Transverse colon (tissue), 4 donors: Measurements from ENCODE around the gene CYP2A6. TPM values are rescaled to one million over a fixed set of nuclear protein-coding genes. Genes with fewer than 3 reads are reported as not detected.
"Not testable (repeated sequence)": the region's sequence is repeated elsewhere in the genome, so short reads cannot be mapped to it uniquely, and the experiment has no call there.

Source experiments
- DNase-seq: peaks from one replicate; pipeline ENCODE4 v3.0.0-alpha.2; 2019
- H3K27ac ChIP-seq, 4 donors: fragments of 200-600 bp; sonication (generic); 2 replicates each; pipeline ENCODE4 v1.5.1; 2016 to 2018; ENCODE audit warnings: inconsistent platforms in 4 of 4
- H3K27me3 ChIP-seq: fragments of 200-600 bp; sonication (generic); 2 replicates; pipeline ENCODE4 v1.5.1; 2017; ENCODE audit warnings: inconsistent platforms
- H3K36me3 ChIP-seq, 4 donors: fragments of 200-600 bp; sonication (generic); 2 replicates each; pipeline ENCODE4 v1.5.1; 2017 to 2019; ENCODE audit warnings: inconsistent platforms in 4 of 4
- H3K4me1 ChIP-seq, 4 donors: fragments of 200-600 bp; sonication (generic); 2 replicates each; pipeline ENCODE4 v1.5.1; 2017 to 2020; ENCODE audit warnings: inconsistent platforms in 4 of 4
- H3K4me3 ChIP-seq, 4 donors: fragments of 200-600 bp; sonication (generic); 1 replicate in 1 of 4; 2 replicates in 3 of 4; pipeline versions ENCODE4 v1.5.1 to v1.6.1; 2017 to 2019; ENCODE audit warnings: inconsistent platforms in 4 of 4
- H3K9me3 ChIP-seq, 2 donors: fragments of 200-600 bp; sonication (generic); 2 replicates each; pipeline ENCODE4 v1.5.1; 2017 to 2019; ENCODE audit warnings: inconsistent platforms in 2 of 2
- CTCF ChIP-seq, 5 experiments: fragments of 200-600 bp in 3 of 5; fragments of 450-650 bp in 2 of 5; sonication (generic) in 3 of 5; IDR thresholded peaks; 1 replicate in 2 of 5; 2 replicates in 3 of 5; pipeline ENCODE4 v1.5.1; 2016 to 2017; ENCODE audit warnings: antibody characterized with exemption in 5 of 5, inconsistent platforms in 3 of 5, mild to moderate bottlenecking in 2 of 5, moderate library complexity in 1 of 5
- EP300 ChIP-seq: sonication (generic); formaldehyde crosslinking; IDR thresholded peaks from one replicate; pipeline ENCODE4 v1.6.1; 2017; ENCODE audit warnings: antibody characterized with exemption, low read depth
- POLR2A ChIP-seq: fragments of 450-650 bp; IDR thresholded peaks from one replicate; pipeline ENCODE4 v1.6.1; 2016; ENCODE audit warnings: antibody characterized with exemption, mild to moderate bottlenecking, moderate library complexity
- POLR2AphosphoS5 ChIP-seq, 3 donors: sonication (generic); formaldehyde crosslinking; IDR thresholded peaks; one replicate each; pipeline ENCODE4 v1.6.1; 2016; ENCODE audit warnings: antibody characterized with exemption in 3 of 3
- WGBS, 2 donors: methylation state at CpG; one replicate each; pipeline ENCODE4 v1.1.5; 2018; ENCODE audit warnings: low coverage in 1 of 2; 5-methylcytosine and 5-hydroxymethylcytosine counted together
- in situ Hi-C, 4 donors: fragments of 200-750 bp; cut with MboI; loops; one replicate each; pipeline versions ENCODE4 v1.15.0 to v1.15.1; 2017; ENCODE audit warnings: low sequenced_read_pairs in 3 of 4, low pct_ligation_motif_present in 1 of 4, low pct_unique_long_range_greater_than_20kb in 1 of 4
- intact Hi-C: fragments of 100-400 bp; cut with DNase I; formaldehyde crosslinking; loops from one replicate; pipeline ENCODE4 v1.15.1; 2023; ENCODE audit warnings: low total_unique reads
- total RNA-seq, 4 donors: library from RNA; depleted of rRNA; stranded (reverse); fragments of >200 nt; gene quantifications; one replicate each; pipeline ENCODE4 v1.1.0, GENCODE V29; 2016

The CYP2A6 gene
- total RNA-seq, 4 donors from 2014 or later: not detected

- Histone ChIP-seq H3K4me3 (no peak overlapping the region), H3K36me3 (no peaks in the 10 kb centered on the region), H3K4me1 (peaks cover 0 to 19% (median 7%) of the 10 kb centered on the region in 4 donors), H3K9me3 (no peaks in the 10 kb centered on the region), H3K27ac (no peak overlapping the region), H3K27me3 (no peaks in the 10 kb centered on the region)
- in situ Hi-C loops (no loop called here), intact Hi-C loops (no loop called here)
- no peak for TF ChIP-seq CTCF (IDR thresholded peaks at IDR 0.05)
- TF ChIP-seq POLR2AphosphoS5 (IDR thresholded peaks at IDR 0.05): no peak
- no peak for TF ChIP-seq EP300
- TF ChIP-seq POLR2A: no peak
- 74 to 86% methylated on average over 6 of the region's 6 CpGs for WGBS, 2 donors
- DNase-seq: no peak
Measured at GRCh38 chr19:40836754-40837429, 13.4 kb downstream of the CYP2A6 start.

DNA sequence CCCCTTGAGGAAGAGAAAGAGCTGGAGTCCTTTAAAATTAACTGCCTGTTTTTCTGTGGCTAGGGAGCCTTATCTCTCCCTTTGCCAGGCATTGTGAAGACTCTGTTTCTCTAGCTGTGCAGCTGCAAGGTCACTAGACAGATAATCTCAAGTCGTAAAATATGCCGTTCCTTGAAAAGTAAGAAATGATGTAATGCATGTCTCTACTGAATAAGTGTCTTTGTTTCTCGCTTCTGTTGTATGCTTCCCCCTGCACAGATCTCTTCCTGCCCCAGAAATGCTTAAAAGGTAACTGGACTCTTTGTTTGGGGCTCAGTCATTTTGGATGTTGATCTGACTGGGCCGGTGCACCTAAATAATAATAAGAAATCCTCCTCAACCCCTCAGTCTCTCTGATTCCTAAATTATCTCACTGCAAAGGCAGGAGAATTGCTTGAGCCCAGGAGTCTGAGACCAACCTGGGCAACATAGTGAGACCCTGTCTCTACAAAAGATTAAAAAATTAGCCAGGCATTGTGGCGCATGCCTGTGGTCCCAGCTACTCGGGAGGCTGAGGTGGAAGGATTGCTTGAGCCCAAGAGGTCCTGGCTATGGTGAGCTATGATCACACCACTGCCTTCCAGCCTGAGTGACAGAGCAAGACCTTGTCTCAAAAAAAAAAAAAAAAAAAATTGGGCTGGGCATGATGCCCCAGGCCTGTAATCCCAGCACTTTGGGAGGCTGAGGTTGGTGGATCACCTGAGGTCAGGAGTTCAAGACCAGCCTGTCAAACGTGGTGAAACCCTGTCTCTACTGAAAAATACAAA is 16.3 kb downstream of the CYP2A6 start:
- Histone ChIP-seq H3K4me1 (peaks cover 0 to 28% (median 12%) of the 10 kb centered on the region in 4 donors), H3K27ac (peak overlapping the region in 2 of 4 donors; percentile 30 to 45)
- DNase-seq, H3K9me3 ChIP-seq, H3K27me3 ChIP-seq, in situ Hi-C loops, intact Hi-C loops, H3K36me3 ChIP-seq, H3K4me3 ChIP-seq: not testable (repeated sequence)
- 17 to 45% methylated on average over 1 to 7 of the region's 7 CpGs for WGBS, 2 donors

DNA sequence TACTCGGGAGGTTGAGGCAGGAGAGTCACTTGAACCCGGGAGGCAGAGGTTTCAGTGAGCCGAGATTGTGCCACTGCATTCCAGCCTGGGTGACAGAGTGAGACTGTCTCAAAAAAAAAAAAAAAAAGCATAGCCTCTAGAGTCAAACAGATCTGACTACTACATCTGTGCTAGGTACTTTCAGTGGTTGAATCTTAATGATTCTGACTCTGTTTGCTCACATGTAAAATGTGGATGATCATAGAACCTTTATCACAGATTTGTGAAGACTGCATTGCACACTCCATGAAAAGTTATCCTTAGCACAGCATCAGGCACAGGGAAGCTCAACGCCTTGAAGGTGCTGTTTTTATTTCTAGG is 17.8 kb downstream of the CYP2A6 start:
- H3K36me3 ChIP-seq, in situ Hi-C loops, H3K9me3 ChIP-seq, H3K4me3 ChIP-seq, H3K27me3 ChIP-seq, DNase-seq, intact Hi-C loops: not testable (repeated sequence)
- H3K4me1 ChIP-seq: peaks cover 0 to 28% (median 12%) of the 10 kb centered on the region in 4 donors
- peak overlapping the region; percentile 71 to 83 (median 73) for H3K27ac ChIP-seq
- WGBS, 2 donors: 28 to 44% methylated on average over 4 of the region's 4 CpGs

GRCh38 chr19:40831502-40832430 is 18.5 kb downstream of the CYP2A6 start:
- peak; percentile 55 for DNase-seq
- intact Hi-C loops: no loop called here
- H3K4me1 ChIP-seq: peaks cover 0 to 28% (median 12%) of the 10 kb centered on the region in 4 donors

GRCh38 chr19:40830741-40831140 is 19.5 kb downstream of the CYP2A6 start:
- H3K9me3 ChIP-seq, in situ Hi-C loops, H3K4me3 ChIP-seq, H3K36me3 ChIP-seq, DNase-seq, H3K27me3 ChIP-seq, intact Hi-C loops: not testable (repeated sequence)
- H3K4me1 ChIP-seq: peaks cover 0 to 28% (median 12%) of the 10 kb centered on the region in 4 donors
- peak overlapping the region in 1 of 4 donors; percentile 74 for H3K27ac ChIP-seq
- WGBS, 2 donors: 95 to 97% methylated on average over 15 to 16 of the region's 16 CpGs

More at GRCh38 chr19:40831502-40832430, 18.5 kb downstream of the CYP2A6 start:
- TF ChIP-seq EP300 (peak; percentile 7), POLR2AphosphoS5 (IDR thresholded peaks at IDR 0.05) (peak in 2 of 3 donors; percentile 47 to 71), POLR2A (no peak), CTCF (IDR thresholded peaks at IDR 0.05) (no peak)
- 30 to 43% methylated on average over 7 of the region's 7 CpGs for WGBS, 2 donors
- Histone ChIP-seq H3K36me3 (no peaks in the 10 kb centered on the region), H3K27ac (peak overlapping the region; percentile 71 to 83 (median 73)), H3K4me3 (no peak overlapping the region), H3K9me3 (no peaks in the 10 kb centered on the region), H3K27me3 (no peaks in the 10 kb centered on the region)
- in situ Hi-C loops: no loop called here
